Measurements from ENCODE around the gene PER2.

DNA sequence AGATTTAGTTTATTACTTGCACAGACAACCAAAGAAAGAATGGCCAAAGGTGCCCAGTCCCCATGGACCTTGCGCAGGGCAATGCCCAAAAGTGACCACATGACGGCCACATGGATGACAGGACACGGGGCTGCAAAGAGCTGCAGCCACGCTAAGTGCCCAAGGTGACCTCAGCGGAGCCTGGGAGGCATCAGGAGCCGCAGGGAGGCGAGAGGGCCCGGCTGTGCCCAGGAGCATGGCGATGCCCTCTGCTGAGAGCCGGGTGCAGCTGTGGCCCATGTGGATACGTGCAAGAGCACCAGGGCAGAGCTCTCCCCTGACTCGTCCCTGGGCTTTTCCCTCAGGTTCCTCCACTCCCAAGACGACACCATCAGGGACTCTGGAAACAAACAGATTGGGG lies 63.3 kb downstream of the PER2 start:
- TF ChIP-seq POLR2A (IDR thresholded peaks at IDR 0.05; ENCODE audit: low read depth, low read length) (no peak), CTCF (conservative IDR thresholded peaks at IDR 0.05; ENCODE audit: low read depth, low read length) (no peak), MAZ (IDR thresholded peaks at IDR 0.05; ENCODE audit: borderline replicate concordance, low read depth, low read length) (no peak), CHD1 (IDR thresholded peaks at IDR 0.05; ENCODE audit: low read depth, low read length) (no peak), FOS (IDR thresholded peaks at IDR 0.05; ENCODE audit: low read depth, low read length) (no peak), MXI1 (IDR thresholded peaks at IDR 0.05; ENCODE audit: borderline replicate concordance, low read depth, low read length) (no peak), RFX5 (IDR thresholded peaks at IDR 0.05; ENCODE audit: low read depth, low read length) (no peak), SMC3 (IDR thresholded peaks at IDR 0.05; ENCODE audit: low read depth, low read length) (no peak), RAD21 (IDR thresholded peaks at IDR 0.05; ENCODE audit: low read length) (no peak), BHLHE40 (IDR thresholded peaks at IDR 0.05; ENCODE audit: low read depth, low read length) (no peak), ELK1 (IDR thresholded peaks at IDR 0.05; ENCODE audit: borderline replicate concordance, low read depth, low read length) (no peak), MAFK (IDR thresholded peaks at IDR 0.05; ENCODE audit: low read depth, low read length) (no peak), CEBPB (IDR thresholded peaks at IDR 0.05; ENCODE audit: low read depth, low read length) (no peak)
- TF ChIP-seq, protein P1, sequence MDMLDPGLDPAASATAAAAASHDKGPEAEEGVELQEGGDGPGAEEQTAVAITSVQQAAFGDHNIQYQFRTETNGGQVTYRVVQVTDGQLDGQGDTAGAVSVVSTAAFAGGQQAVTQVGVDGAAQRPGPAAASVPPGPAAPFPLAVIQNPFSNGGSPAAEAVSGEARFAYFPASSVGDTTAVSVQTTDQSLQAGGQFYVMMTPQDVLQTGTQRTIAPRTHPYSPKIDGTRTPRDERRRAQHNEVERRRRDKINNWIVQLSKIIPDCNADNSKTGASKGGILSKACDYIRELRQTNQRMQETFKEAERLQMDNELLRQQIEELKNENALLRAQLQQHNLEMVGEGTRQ (IDR thresholded peaks at IDR 0.05; ENCODE audit: low read depth, low read length), result no peak

Measured in IMR-90 (cell line).